Measurements from ENCODE around the gene PXYLP1. TPM values are rescaled to one million over a fixed set of nuclear protein-coding genes. Genes with fewer than 3 reads are reported as not detected.

Gene PXYLP1
- total RNA-seq, result 6.7 and 9.1 TPM in 2 replicates

GRCh38 chr3:141231101-141231951, at the start of gene PXYLP1:
Gene PXYLP1, plus strand, starts transcription at chr3:141231825. Its CDS starts 28,351 bp downstream, at chr3:141260176.

Other genes starting within 250 kb of the PXYLP1 start
- gene SPSB4, start 180.5 kb upstream of the PXYLP1 start, total RNA-seq, result not detected in 2 replicates
- 145 and 203 TPM in 2 replicates for gene ZBTB38, start 136.7 kb downstream of the PXYLP1 start, total RNA-seq

All from smooth muscle cell of trachea (primary cell).